ENCODE data around the gene ZNF785. TPM values are rescaled to one million over a fixed set of nuclear protein-coding genes. Genes with fewer than 3 reads are reported as not detected.

Gene ZNF785
- total RNA-seq, 1 donor from 2014 or later = 16.2 TPM

DNA sequence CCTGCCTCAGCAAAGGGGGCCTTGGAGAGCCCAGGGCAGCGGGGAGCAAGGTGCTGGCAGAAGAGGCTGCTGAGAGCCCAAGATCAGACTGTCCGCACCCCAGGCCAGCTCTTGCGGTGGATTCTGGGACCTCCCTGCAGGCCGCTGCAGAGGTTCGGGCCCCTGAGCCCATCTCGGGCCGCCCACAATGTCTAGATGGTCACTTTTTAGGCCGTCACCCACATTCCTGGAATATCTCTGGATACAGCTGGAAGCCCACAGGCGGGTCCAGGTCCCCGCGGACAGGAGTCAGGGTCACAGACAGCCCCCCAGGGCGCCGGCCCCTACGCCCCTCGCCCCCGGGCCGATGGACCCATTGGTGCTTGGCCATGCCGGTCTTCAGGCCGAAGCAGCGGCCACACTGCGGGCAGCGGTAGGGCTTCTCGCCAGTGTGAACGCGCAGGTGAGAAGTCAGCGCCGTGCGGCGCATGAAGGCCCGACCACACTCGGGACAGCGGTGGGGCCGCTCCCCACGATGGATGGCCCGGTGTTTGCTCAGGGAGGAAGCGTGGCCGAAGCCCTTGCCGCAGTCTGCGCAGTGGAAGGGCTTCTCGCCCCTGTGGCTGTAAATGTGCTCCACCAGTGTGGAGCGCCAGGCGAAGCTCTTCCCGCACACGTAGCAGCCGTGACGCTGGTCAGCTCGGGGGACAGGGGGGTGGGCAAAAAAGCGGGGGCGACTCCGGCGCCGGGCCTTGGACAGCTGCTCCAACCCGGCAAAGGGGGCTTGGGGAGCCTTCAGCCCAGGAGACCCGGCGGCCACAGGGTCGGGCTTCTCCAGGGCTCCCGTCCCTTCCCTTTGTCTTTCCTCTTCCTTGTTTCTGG is 53.0 kb downstream of the ZNF785 start:
- Histone ChIP-seq H3K36me3 (peaks cover 26% of the 10 kb centered on the region), H3K27ac (no peak overlapping the region), H3K27me3 (ENCODE audit: low read depth) (no peaks in the 10 kb centered on the region), H3K4me3 (no peak overlapping the region), H3K4me1 (peaks cover 44% of the 10 kb centered on the region), H3K9me3 (no peaks in the 10 kb centered on the region)
- intact Hi-C loops (cut with DNase I) = no loop called here
- DNase-seq (no peak), ATAC-seq (no peak)
- no peak for TF ChIP-seq CTCF (IDR thresholded peaks at IDR 0.05)

Other genes with a start within 250 kb of the ZNF785 start
- 52.3 TPM for gene CD2BP2, start 230.4 kb downstream of the ZNF785 start, total RNA-seq
- 36.9 TPM for gene TBC1D10B, start 215.2 kb downstream of the ZNF785 start, total RNA-seq
- not detected for gene MYL11, start 210.9 kb downstream of the ZNF785 start, total RNA-seq
- gene SEPTIN1, start 203.1 kb downstream of the ZNF785 start, total RNA-seq = 6.0 TPM
- gene ZNF48, start 190.3 kb downstream of the ZNF785 start, total RNA-seq = 6.2 TPM
- 3.8 TPM for gene ZNF771, start 178.1 kb downstream of the ZNF785 start, total RNA-seq
- gene DCTPP1, start 155.7 kb downstream of the ZNF785 start, total RNA-seq = 19.1 TPM
- gene SEPHS2, start 139.8 kb downstream of the ZNF785 start, total RNA-seq = 54.6 TPM
- 127 TPM for gene ITGAL, start 113.0 kb downstream of the ZNF785 start, total RNA-seq
- 24.9 TPM for gene ZNF768, start 59.1 kb downstream of the ZNF785 start, total RNA-seq
- 9.3 TPM for gene ZNF747, start 50.8 kb downstream of the ZNF785 start, total RNA-seq
- 8.4 TPM for gene ZNF764, start 27.3 kb downstream of the ZNF785 start, total RNA-seq
- 13.5 TPM for gene ZNF688, start 14.0 kb downstream of the ZNF785 start, total RNA-seq
- gene ZNF689, start 24.7 kb upstream of the ZNF785 start, total RNA-seq = 7.7 TPM
- 46.3 TPM for gene PRR14, start 65.3 kb upstream of the ZNF785 start, total RNA-seq
- 68.6 TPM for gene FBRS, start 72.7 kb upstream of the ZNF785 start, total RNA-seq
- 73.8 TPM for gene SRCAP, start 113.5 kb upstream of the ZNF785 start, total RNA-seq
- gene PHKG2, start 162.7 kb upstream of the ZNF785 start, total RNA-seq = 25.5 TPM
- 11.1 TPM for gene CFAP119, start 176.4 kb upstream of the ZNF785 start, total RNA-seq
- 95.9 TPM for gene RNF40, start 176.6 kb upstream of the ZNF785 start, total RNA-seq
- gene ZNF629, start 201.5 kb upstream of the ZNF785 start, total RNA-seq = 11.9 TPM